Trophoblast cell (in vitro differentiated cells and primary cell): Measurements from ENCODE around the gene UGGT2.

Experiments
- DNase-seq, 2 donors: peaks; one replicate each; pipeline ENCODE4 v3.0.0-alpha.2; 2016
- H2AFZ ChIP-seq: 2 replicates; pipeline ENCODE4 v1.6.1; 2013; ENCODE audit warnings: low read length, moderate library complexity, mild to moderate bottlenecking; ENCODE audit not compliant: insufficient read depth, poor library complexity
- H2AK5ac ChIP-seq: 2 replicates; pipeline ENCODE4 v1.6.1; 2013; ENCODE audit warnings: mild to moderate bottlenecking, low read length
- H2BK120ac ChIP-seq: 2 replicates; pipeline ENCODE4 v1.6.1; 2013; ENCODE audit warnings: low read length, mild to moderate bottlenecking, moderate library complexity; ENCODE audit not compliant: insufficient read depth, poor library complexity
- H2BK12ac ChIP-seq: 2 replicates; pipeline ENCODE4 v1.6.1; 2013; ENCODE audit warnings: mild to moderate bottlenecking, low read length, moderate library complexity
- H2BK5ac ChIP-seq: 2 replicates; pipeline ENCODE4 v1.6.1; 2013; ENCODE audit warnings: low read length, low read depth, moderate library complexity, mild to moderate bottlenecking; ENCODE audit not compliant: poor library complexity
- H3K14ac ChIP-seq: 2 replicates; pipeline ENCODE4 v1.6.1; 2013; ENCODE audit warnings: mild to moderate bottlenecking, low read length
- H3K18ac ChIP-seq: 2 replicates; pipeline ENCODE4 v1.6.1; 2013; ENCODE audit warnings: mild to moderate bottlenecking, low read length
- H3K23ac ChIP-seq: 2 replicates; pipeline ENCODE4 v1.6.1; 2013; ENCODE audit warnings: low read length
- H3K27ac ChIP-seq: 2 replicates; pipeline ENCODE4 v1.5.1; 2013; ENCODE audit warnings: low read depth, mild to moderate bottlenecking, inconsistent platforms, low read length, moderate library complexity
- H3K27me3 ChIP-seq: 2 replicates; pipeline ENCODE4 v1.6.1; 2013; ENCODE audit warnings: inconsistent platforms, mild to moderate bottlenecking, low read length, moderate library complexity; ENCODE audit not compliant: insufficient read depth
- H3K36me3 ChIP-seq, 2 experiments: 1 replicate in 1 of 2; 2 replicates in 1 of 2; pipeline ENCODE4 v1.6.1; 2013; ENCODE audit warnings: low read length in 2 of 2, mild to moderate bottlenecking in 2 of 2, moderate library complexity in 1 of 2; ENCODE audit not compliant: insufficient read depth in 2 of 2, control insufficient read depth in 1 of 2
- H3K4ac ChIP-seq: 2 replicates; pipeline ENCODE4 v1.6.1; 2013; ENCODE audit warnings: low read depth, mild to moderate bottlenecking, low read length, moderate library complexity
- H3K4me1 ChIP-seq, 2 experiments: 1 replicate in 1 of 2; 2 replicates in 1 of 2; pipeline ENCODE4 v1.6.1; 2013; ENCODE audit warnings: low read length in 2 of 2, mild to moderate bottlenecking in 2 of 2, moderate library complexity in 1 of 2; ENCODE audit not compliant: insufficient read depth in 2 of 2, control insufficient read depth in 1 of 2
- H3K4me2 ChIP-seq: 2 replicates; pipeline ENCODE4 v1.6.1; 2013; ENCODE audit warnings: inconsistent platforms, mild to moderate bottlenecking, low read length, moderate library complexity
- H3K4me3 ChIP-seq: 2 replicates; pipeline ENCODE4 v1.5.1; 2013; ENCODE audit warnings: mild to moderate bottlenecking, low read depth, low read length, inconsistent platforms
- H3K79me1 ChIP-seq: one replicate; pipeline ENCODE4 v1.6.1; 2013; ENCODE audit warnings: low read length
- H3K79me2 ChIP-seq: 2 replicates; pipeline ENCODE4 v1.6.1; 2013; ENCODE audit warnings: low read length, mild to moderate bottlenecking; ENCODE audit not compliant: control insufficient read depth, insufficient read depth, poor library complexity
- H3K9ac ChIP-seq: 2 replicates; pipeline ENCODE4 v1.6.1; 2013; ENCODE audit warnings: mild to moderate bottlenecking, low read length
- H3K9me3 ChIP-seq: 2 replicates; pipeline ENCODE4 v1.6.1; 2013; ENCODE audit warnings: low read depth, mild to moderate bottlenecking, control low read depth, inconsistent platforms, low read length; ENCODE audit not compliant: insufficient read depth
- H4K12ac ChIP-seq: 2 replicates; pipeline ENCODE4 v1.6.1; 2013; ENCODE audit warnings: low read depth, mild to moderate bottlenecking, low read length, moderate library complexity
- H4K8ac ChIP-seq: 2 replicates; pipeline ENCODE4 v1.6.1; 2013; ENCODE audit warnings: low read depth, mild to moderate bottlenecking, low read length, moderate library complexity
- H4K91ac ChIP-seq: one replicate; pipeline ENCODE4 v1.6.1; 2013; ENCODE audit warnings: low read depth, mild to moderate bottlenecking, low read length, moderate library complexity
- WGBS: extraction: QIAGEN DNeasy Blood & Tissue Kit; methylation state at CpG from one replicate; pipeline ENCODE4 v1.1.7; 2013; ENCODE audit warnings: missing lambda C conversion rate; ENCODE audit not compliant: insufficient read length, insufficient coverage; ENCODE audit errors: extremely low coverage; 5-methylcytosine and 5-hydroxymethylcytosine counted together

Gene UGGT2

DNA sequence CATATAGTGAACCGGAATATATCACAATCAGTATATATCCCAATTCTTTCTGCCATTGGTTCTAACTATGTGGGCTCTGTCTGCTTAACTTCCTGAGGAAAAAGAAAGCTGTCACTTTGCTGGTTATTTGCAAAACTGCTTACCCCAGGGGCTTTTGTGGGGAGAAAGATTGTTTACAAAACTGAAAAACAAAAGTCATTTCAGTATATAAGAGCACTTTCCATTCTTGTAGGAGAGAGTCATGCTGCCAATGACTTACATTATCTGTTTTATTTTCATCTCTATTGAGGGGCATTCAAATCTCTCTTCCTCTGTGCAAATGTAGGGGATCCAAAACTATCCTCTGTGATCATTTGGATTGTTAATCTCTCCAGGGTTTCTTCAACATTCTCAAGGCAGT, 33.5 kb upstream of the UGGT2 start:
- Histone ChIP-seq H3K79me2 (no peaks in the 10 kb centered on the region), H2AK5ac (no peak overlapping the region), H3K27me3 (peaks cover 15% of the 10 kb centered on the region), H3K4me3 (no peak overlapping the region), H3K9ac (no peak overlapping the region), H4K12ac (no peak overlapping the region), H3K4ac (no peak overlapping the region), H3K18ac (no peak overlapping the region), H2BK120ac (no peak overlapping the region), H3K14ac (no peak overlapping the region), H4K91ac (no peak overlapping the region), H3K36me3 (no peaks in the 10 kb centered on the region), H4K8ac (no peak overlapping the region), H3K23ac (no peak overlapping the region), H3K4me1 (peaks cover 2 to 4% of the 10 kb centered on the region in 2 experiments), H3K4me2 (no peak overlapping the region), H2AFZ (no peak overlapping the region), H3K79me1 (no peaks in the 10 kb centered on the region), H3K9me3 (peaks cover 2% of the 10 kb centered on the region), H3K27ac (no peak overlapping the region), H2BK5ac (no peak overlapping the region), H2BK12ac (no peak overlapping the region)
- WGBS, result no CpG with 5 or more reads among the region's 1 CpG
- no peak for DNase-seq

GRCh38 chr13:96082640-96083039, 29.4 kb upstream of the UGGT2 start:
- no peak overlapping the region for H2BK12ac ChIP-seq
- no peak for DNase-seq
- H4K8ac ChIP-seq, result no peak overlapping the region
- H3K79me2 ChIP-seq, result no peaks in the 10 kb centered on the region
- no peak overlapping the region for H3K27ac ChIP-seq
- H2BK120ac ChIP-seq, result no peak overlapping the region
- H3K36me3 ChIP-seq, result no peaks in the 10 kb centered on the region
- H3K4me3 ChIP-seq, result no peak overlapping the region
- H3K14ac ChIP-seq, result no peak overlapping the region
- H3K18ac ChIP-seq, result no peak overlapping the region
- no peak overlapping the region for H2AFZ ChIP-seq
- H3K23ac ChIP-seq, result no peak overlapping the region
- H3K4me1 ChIP-seq, result peaks cover 0 to 4% of the 10 kb centered on the region in 2 experiments
- no peak overlapping the region for H3K4ac ChIP-seq
- no peak overlapping the region for H3K4me2 ChIP-seq
- peaks cover 2% of the 10 kb centered on the region for H3K9me3 ChIP-seq
- H2BK5ac ChIP-seq, result no peak overlapping the region
- no peaks in the 10 kb centered on the region for H3K79me1 ChIP-seq
- no peaks in the 10 kb centered on the region for H3K27me3 ChIP-seq
- H4K12ac ChIP-seq, result no peak overlapping the region
- H4K91ac ChIP-seq, result no peak overlapping the region
- no peak overlapping the region for H2AK5ac ChIP-seq
- no peak overlapping the region for H3K9ac ChIP-seq

DNA sequence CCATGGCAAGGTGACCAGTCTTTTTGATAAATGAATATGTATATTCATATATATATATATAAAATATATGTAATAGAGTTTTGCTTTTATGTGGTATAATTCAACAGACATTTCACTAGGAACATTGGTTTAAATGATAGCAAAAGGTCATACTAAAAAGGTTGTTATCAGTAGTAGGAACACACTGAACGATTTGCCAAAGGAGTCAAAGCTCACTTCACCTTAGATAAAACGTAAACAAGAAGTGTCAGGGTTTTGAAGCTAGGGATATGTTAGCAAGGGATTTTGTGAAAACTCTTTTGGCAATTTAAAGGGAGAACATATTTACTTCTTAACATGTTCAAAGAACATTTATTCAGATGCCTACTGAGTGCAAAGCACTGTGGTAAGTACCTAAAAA, 28.7 kb upstream of the UGGT2 start:
- H4K91ac ChIP-seq, result no peak overlapping the region
- WGBS, result no CpG with 5 or more reads among the region's 2 CpGs

DNA sequence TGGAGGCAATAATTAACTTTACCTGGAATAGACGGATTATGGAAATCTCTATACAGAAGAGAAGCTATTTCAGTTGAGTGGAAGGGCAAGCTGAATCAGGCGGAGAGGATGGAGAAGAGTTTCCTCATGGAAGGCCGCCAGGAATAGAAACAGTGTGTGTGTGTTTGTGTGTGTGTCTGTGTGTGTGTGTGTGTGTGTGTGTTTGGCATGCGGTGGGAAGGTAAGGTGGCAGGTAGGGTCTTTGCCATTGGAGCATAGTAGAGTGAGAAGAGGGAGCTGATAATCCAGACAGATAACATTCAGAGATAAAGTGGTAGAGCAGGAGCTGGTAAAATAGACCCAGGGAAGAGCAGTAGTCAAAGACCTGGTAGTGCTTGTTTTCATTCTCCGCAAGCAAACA, 27.5 kb upstream of the UGGT2 start:
- no peak overlapping the region for H2AK5ac ChIP-seq
- H3K79me1 ChIP-seq, result no peaks in the 10 kb centered on the region
- H3K27me3 ChIP-seq, result no peaks in the 10 kb centered on the region
- DNase-seq, result no peak
- H3K4ac ChIP-seq, result no peak overlapping the region
- peaks cover 0 to 3% of the 10 kb centered on the region in 2 experiments for H3K4me1 ChIP-seq
- no peak overlapping the region for H2BK12ac ChIP-seq
- H3K14ac ChIP-seq, result no peak overlapping the region
- no peak overlapping the region for H3K4me3 ChIP-seq
- no peaks in the 10 kb centered on the region for H3K36me3 ChIP-seq
- H4K12ac ChIP-seq, result no peak overlapping the region
- H2BK5ac ChIP-seq, result no peak overlapping the region
- H2BK120ac ChIP-seq, result no peak overlapping the region
- no peaks in the 10 kb centered on the region for H3K79me2 ChIP-seq
- H4K91ac ChIP-seq, result no peak overlapping the region
- no peak overlapping the region for H3K23ac ChIP-seq
- H2AFZ ChIP-seq, result no peak overlapping the region
- no peak overlapping the region for H3K18ac ChIP-seq
- H3K4me2 ChIP-seq, result no peak overlapping the region
- no peak overlapping the region for H3K27ac ChIP-seq
- no CpG with 5 or more reads among the region's 5 CpGs for WGBS
- peaks cover 2% of the 10 kb centered on the region for H3K9me3 ChIP-seq
- H3K9ac ChIP-seq, result no peak overlapping the region
- no peak overlapping the region for H4K8ac ChIP-seq

More for the DNA sequence above, 28.7 kb upstream of the UGGT2 start:
- H3K79me2 ChIP-seq, result no peaks in the 10 kb centered on the region
- no peak overlapping the region for H3K4me2 ChIP-seq
- no peak overlapping the region for H3K18ac ChIP-seq
- peaks cover 2% of the 10 kb centered on the region for H3K9me3 ChIP-seq
- no peak overlapping the region for H2BK5ac ChIP-seq
- H4K12ac ChIP-seq, result no peak overlapping the region
- no peak for DNase-seq
- no peak overlapping the region for H3K14ac ChIP-seq
- H3K23ac ChIP-seq, result no peak overlapping the region
- no peak overlapping the region for H2BK120ac ChIP-seq
- no peaks in the 10 kb centered on the region for H3K27me3 ChIP-seq
- peaks cover 0 to 4% of the 10 kb centered on the region in 2 experiments for H3K4me1 ChIP-seq
- no peaks in the 10 kb centered on the region for H3K36me3 ChIP-seq
- no peak overlapping the region for H3K4ac ChIP-seq
- H3K79me1 ChIP-seq, result no peaks in the 10 kb centered on the region
- no peak overlapping the region for H2AFZ ChIP-seq
- no peak overlapping the region for H2BK12ac ChIP-seq
- H3K9ac ChIP-seq, result no peak overlapping the region
- H3K27ac ChIP-seq, result no peak overlapping the region
- H2AK5ac ChIP-seq, result no peak overlapping the region
- no peak overlapping the region for H3K4me3 ChIP-seq
- H4K8ac ChIP-seq, result no peak overlapping the region
